Activated T-cell treated with anti-CD3 and anti-CD28 coated beads for 24 hours (primary cell): ENCODE results near the gene PACRG.
"Not testable (repeated sequence)": the region's sequence is repeated elsewhere in the genome, so short reads cannot be mapped to it uniquely, and the experiment has no call there.

Experiments
- DNase-seq: peaks from one replicate; pipeline ENCODE4 v3.0.0-alpha.2; 2020; ENCODE audit warnings: low read depth

Gene PACRG

DNA sequence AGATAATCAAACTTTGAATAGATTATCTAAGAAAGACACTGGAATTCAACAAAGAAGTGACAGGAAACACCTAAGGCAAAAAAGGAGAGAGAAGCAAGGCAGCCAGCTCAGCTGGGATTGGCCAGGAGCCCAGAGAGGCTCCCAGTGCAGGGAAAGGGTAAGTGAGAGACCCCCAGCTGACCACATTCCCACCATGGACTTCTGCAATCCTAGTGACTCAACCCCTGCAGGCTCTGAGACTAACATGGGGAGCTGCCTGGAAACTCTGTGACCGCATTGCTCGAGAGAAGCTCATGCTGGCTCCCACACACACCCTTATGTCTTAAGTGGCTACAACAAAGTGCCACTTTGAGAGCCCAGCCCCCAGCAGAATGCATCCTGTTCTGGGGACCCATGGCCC, 215.1 kb downstream of the PACRG start:
- DNase-seq = no peak

DNA sequence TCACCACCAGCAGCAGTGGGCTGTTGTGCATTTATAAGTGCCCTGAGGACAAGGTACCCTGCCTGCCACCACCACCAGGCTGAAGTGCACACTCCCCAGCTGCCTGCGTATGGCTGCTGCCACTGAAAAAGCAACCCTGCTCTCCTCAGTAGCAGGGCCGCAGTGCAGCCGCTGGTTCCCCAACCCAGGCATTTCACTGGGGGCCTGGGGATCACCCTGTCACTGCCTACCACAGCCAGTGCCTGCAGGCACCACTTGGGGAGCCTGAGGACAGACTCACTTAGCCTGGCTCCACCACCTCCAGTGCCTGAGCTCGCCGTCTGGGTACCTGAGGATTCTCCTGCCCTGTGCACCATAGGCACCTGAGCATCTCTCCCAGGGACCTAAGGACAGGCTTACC, 215.6 kb downstream of the PACRG start:
- DNase-seq = no peak

DNA sequence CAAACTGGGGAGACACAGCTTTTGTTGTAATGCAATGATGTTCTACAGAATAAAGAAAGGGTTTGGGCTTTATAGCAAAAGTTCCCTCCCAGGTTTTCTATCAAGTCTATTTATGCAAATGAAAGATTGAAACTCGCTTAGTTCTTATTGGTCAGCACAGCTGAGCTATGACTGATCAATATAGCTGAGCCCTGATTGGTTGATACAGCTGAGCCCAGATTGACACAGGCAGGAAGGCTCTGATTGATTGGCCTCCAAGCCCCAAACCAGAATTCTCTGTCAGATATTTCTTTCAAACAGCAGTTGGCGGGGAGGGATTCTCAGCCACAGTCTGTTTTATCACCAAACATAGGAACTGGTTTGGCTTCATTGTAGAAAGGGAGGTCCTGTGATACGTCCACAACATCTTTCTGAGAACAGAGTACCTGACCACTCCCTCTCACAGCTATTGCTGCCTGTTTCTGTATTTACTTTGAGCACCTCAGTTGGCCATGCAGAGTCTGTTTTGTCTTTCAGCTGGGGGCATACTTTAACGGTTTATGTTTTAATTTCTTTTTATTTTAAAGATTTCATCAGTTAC, 223.5 kb downstream of the PACRG start:
- DNase-seq = no peak

DNA sequence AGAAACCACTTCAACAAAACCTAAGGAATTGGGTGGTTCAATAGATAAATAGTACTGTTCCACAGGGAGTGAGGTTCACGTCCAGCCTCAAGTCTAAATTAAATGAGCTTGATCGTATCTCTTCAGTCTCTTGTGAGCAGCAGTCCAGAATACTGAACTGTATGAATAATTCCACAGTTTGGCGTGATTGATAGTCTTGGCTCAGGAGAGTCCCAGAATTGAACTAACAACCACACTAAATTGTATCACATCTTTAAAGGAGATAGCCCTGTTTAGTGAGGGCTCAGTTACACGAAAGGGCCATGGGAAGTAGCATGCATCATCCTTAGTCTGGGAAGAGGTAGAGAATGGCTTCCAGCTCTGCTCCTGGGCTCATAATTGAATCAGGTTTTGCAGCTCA, 224.6 kb downstream of the PACRG start:
- DNase-seq = no peak

DNA sequence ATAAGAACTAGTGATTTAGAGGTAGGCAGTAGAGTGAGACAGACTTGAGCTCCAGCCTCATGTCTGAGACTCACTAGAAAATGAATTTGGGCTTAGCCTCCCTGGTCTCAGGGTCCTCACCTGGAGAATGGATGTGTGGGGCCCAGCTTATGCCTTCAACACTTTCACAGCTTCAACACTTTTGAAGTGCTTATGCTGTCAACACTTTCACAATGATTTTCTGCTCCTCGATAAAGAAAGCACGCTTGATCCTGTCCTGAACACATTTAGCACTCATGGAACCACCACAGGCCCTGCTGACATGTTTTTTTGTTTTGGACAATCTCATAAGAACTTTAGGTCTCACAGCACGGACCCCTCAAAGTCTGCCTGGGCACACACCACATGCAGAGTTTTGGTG, 229.3 kb downstream of the PACRG start:
- no peak for DNase-seq

DNA sequence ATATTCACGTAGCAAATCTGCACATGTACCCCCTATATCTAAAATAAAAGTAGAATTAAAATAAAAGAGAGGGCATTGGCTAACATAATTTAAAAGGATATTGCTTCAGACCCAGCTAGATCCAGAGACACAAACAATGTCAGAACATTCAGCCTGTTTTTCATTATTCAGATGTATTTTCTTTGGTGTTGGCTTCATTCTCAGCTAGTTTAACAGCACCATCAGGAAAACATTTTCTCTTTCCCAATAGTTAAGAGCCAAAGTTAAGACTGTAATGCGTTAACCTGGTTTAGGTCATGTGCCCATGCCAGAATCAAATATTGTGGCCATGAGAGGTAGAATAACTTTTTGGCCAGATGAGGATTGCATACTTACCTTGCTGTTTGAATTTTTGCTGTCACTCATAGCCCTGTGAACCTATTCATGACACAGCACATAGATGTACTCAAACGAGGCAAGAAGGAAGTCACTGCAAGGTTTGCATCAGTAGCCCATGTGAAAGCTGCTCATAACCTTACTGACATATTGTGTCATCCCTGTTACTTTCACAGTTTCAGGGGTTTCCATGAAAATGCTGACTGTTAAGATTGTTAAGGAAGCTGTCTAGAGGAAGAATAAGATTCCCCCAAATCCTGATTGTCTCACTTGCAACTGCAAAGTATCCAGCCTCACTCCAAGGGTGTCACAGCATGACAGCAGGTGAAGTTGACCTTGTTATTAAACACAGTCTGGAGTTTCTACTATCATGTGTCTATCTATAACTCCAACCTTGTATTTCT, 233.1 kb downstream of the PACRG start:
- DNase-seq = no peak

DNA sequence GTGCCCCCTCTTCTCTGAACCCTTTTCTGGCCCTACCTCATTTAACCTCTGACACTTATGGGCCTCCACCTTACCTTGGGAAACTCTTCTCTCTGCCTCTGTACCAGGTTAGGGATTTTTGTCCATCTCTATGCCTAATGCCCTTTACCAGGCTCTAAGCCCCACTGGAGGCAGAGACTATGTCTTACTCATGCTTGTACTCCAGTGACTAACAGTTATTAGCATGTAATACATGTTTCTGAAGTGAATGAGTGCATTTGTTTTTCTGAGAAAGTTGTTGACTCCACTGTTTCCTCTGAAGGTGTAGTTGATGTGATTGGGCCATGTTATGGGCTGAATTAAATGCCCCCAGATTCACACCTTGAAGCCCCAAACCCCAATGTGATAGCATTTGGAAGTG, 234.3 kb downstream of the PACRG start:
- DNase-seq = no peak

DNA sequence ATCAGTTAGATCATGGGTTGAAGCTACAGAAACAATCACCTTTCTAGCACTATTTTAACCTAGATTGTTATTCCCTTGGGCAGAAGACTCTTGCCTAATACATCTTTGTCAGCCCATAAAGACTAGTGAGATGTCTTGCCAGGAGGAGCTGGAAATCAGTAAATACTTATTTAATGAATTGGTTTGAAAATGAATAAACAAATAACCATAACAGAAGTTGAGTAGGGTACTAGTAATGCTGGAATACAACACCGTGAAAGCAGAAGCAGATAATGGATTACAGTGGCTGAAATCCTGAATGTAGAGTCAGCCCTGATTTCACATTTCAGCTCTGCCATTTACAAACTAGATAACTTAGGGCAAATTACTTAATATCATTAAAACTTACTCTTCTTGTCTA, 236.1 kb downstream of the PACRG start:
- DNase-seq = no peak

DNA sequence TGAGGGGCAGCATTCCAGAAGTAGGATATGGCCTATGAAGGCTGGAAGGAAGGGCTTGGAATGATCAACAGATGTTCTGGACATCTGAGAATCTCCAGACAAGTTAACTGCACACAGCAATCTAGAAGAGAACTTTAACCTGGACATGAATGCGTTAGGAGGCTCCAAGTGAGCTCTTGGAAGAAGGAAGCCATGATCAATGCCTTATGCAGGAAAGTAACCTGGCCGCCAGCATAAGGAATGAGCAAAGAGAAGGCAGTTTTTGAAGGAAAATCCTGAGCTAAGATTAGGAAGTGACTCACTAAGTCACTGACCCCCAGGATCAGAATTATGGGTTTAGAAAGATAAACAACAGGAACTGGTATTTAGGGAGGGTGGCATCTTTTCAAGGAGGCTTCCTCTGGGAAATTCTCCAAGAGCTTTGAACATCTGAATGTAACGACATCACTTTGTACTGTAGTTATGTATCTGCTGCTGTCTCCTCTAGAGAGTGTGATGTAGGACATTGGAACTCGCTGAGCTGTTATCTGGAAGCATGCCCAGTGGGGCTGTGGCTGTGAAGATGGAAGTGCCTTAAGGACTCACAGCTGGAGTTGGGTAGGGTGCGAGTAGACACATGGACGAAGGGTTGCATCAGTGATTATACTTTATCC, 236.8 kb downstream of the PACRG start:
- no peak for DNase-seq

DNA sequence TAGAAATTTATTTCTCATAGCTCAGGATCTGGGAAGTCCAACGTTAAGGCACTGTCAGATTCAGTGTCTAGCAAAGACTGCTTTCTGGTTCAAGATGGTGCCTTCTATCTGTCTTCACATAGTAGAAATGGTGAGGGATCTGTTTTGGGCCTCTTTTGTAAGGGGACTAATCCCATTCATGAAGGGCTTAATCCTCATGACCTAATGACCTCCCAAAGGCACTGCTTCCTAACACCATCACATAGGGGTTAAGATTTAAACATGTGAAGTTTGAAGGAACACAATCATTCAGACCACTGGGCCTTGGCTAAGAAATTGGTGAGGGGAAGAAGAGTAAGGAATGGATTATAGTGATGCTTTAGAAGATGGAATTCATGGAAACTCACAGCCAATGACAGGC, 237.6 kb downstream of the PACRG start:
- no peak for DNase-seq

DNA sequence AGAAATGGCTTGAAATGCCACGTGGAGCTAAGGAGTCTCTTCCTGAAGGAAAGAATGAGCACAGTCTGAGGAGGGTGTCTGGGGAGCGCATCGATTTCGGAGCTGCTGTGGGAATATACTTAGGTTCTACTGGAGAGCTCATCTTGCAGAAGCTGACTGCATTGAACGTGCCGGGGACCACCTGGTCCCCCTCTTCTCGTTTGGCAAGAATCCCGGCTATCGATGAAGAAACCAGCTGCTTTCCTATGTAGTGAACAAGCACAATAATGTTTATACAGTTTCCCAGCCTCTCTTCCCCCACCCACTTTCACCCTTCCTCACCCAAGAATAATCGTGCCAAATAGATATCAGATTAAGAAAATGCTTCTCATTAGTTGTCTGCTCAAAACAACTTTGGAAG, 242.5 kb downstream of the PACRG start:
- no peak for DNase-seq

DNA sequence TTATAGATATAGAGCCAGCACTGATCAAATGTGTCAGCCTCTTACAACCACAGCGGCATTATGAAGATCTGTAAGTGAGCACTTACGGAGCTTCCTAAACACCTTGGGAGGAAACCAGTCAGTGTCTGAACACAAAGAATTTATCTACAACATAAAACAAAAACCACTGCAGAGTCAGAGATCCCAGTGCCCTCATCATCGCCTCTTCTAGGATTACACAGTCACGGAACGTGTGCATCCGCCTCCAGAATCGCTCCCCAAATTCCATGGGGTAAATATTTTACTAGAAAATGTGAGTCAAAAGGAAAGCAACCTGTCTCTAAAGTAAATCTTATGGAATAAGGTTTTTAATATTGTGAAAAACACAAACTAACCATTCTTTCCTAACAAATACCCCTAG, 243.6 kb downstream of the PACRG start:
- DNase-seq = no peak

DNA sequence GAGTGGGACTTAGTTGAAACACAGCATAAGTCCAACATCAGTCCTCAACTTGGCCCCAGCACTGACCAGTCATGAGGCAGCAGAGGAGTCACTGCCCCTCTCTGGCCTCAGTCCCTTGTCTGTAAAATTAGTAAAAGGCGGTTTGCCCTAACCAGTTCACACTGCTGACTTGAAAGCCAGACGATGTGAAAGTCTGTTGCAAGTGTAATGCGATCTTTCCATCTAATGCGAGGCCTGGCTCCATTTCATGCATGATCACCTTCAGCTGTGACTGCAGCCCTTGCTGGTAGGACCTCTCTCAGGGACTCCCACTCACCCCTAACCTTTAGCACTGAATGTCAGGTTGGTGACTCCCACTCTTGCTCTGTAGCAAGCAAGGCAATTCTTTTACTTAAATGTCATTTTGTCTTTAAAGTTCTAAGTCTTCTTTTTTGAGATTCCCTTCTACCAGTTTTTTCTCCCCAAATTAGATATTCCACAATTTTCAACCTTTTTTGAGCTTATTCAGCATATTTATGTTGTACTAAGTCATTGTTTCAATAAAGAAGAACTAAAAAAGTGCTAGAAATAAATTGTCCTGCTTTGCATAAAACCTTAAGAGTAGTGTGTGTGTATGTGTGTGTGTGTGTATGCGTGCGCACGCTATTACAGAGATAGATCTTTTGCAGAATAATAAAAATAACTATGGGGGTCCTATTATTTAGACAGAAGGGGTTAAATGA, 245.5 kb downstream of the PACRG start:
- DNase-seq = no peak

DNA sequence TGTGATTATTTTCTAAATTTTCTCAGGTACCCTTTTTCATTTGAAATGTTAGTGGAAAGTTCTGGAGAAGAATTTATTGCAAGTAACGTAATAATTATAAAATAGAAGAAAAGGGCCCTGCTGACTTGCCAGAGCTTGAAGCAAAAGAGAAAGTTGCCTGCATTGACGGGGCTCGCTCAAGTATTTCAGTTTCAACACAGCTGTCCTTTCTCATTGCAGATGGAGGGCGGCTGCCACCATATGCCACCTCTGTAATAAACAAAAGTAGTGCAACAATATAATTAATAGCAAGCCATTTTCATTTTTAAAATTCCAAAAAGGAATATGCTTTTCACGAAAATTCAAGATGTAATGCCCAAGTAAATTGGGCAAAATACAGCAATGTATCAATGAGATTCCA, 246.2 kb downstream of the PACRG start:
- no peak for DNase-seq

DNA sequence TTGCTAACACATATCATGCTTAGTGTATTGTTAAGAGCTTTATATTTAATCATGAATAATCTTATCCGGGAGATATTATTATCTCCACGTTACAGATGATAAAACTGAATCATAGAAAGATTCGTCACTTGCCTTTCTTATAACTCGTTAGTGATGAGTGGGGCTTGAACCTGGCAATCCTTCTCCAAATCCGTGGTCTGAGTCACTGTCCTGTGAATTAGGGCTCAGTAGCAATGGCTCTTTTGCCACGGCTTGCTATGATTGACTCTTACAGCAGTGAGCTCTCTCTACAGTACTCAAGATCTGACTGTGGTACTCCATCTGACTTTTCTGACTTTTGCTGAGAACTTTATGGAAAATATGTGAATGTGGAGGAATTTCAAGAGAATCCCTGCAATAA, 246.9 kb downstream of the PACRG start:
- no peak for DNase-seq

DNA sequence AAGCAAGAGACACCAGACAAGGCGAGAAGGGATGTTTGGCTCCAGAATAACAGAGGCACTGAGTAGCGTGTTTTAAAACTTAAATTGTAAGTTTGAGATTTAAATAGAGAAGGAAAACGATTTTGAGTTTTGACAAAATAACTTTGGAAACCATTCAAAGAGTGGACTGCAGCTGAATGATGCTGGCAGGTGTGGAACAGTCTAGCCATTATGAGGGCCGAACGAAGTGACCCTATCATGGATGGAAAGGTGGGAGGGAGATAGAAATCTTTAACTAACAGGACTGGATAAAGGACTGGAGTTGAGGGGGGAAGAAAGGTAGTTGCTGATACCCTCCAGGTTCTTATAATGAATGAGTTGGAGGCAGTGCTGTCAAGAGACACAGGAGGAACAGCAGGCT, 248.4 kb downstream of the PACRG start:
- DNase-seq = no peak

DNA sequence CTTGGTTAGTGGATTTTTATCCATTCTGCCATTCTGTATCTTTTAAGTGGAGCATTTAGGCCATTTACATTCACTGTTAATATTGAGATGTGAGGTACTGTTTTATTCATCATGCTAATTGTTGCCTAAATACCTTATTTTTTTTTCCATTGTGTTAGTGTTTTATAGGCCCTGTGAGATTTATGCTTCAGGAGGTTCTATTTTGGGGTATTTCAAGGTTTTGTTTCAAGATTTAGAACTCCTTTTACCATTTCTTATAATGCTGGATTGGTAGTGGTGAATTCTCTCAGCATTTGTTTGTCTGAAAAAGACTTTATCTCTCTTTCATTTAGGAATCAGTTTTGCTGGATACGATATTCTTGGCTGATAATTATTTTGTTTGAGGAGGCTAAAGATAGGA, 255.5 kb downstream of the PACRG start:
- not testable (repeated sequence) for DNase-seq

DNA sequence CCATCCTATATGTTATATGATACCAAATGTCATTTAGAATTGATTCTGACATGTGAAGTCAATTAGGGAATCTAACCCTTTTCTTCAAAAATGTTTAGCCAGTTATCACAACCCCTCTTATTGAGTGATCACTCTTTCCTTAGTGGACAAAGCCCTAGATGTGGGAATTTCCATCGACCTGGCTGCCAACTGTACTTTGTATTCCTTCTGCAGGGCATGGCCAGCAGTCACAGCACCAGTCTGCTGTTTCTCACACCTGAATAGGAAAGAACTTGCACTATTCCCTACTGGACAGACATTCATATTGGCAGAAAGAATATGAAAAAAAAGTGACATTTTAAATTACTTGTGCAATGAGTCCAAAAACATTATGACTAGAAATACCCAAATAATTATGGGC, 271.0 kb downstream of the PACRG start:
- no peak for DNase-seq

DNA sequence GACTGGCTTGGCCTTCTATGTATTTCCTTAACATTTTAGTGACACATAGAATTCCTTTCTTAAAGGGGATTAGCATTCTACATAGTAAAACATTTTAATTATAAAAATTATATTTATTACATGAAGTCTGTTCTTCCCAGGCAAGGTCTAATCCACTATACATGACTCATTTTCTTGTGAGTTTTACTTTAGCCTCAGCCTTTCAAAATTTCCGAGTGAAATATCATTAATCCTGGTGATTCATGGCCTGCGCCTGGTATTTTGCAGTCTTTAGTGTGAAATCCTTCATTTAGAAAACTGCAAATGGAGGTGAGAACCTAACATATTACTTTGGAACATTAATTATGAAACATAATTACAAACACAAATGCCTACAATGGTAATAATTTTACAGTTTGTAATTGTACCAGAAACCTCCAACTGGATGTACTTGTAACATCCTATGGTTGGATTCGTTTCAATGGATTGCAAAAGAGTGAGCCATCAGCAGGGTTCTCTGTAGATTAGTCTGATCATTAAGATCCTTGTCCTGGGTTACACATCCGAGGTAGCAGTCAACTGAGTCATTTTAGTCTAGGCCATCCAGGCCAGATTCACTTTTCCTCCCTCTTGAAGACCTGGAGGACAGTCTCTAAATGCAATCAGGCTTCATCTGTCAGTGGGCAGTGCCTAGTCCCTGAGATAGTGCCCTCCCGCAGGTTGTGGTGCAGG, 272.0 kb downstream of the PACRG start:
- DNase-seq = no peak

DNA sequence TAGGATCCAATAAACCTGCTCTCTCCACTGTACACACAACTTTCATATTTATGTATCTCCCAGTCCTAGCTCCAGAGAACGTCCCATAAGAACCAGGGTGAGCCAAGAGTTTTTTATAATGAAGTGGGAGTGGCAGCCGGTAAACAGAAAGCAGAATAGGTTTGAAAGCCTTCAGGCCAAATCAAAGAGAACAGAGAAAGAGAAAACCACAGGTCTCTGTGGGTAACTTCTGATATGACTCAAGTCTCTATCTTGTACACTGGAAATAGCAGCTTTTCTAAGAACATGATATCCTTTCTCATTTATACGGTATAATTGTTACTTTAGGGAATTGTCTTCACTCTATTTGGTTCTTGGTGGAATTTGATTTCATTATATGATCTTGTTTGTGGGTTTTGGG, 273.6 kb downstream of the PACRG start:
- no peak for DNase-seq

DNA sequence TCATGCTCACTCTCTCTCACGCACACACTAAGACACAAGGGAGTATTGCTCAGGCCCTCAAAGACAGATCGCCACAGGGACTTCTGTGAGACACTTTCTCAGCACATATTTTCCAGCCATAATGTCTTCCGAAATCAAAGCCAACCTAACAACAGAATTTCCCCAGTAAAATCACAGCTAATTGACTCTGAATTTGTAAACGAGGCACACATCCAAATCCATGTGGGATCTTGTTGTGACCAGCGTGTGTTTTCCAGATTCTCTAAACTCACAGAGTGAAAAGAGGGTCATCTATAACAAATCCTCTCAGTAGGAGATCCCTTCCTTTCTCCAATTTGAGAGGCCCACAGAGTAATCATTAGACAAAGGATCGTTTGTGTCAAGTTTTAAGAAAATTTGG, 280.4 kb downstream of the PACRG start:
- no peak for DNase-seq

DNA sequence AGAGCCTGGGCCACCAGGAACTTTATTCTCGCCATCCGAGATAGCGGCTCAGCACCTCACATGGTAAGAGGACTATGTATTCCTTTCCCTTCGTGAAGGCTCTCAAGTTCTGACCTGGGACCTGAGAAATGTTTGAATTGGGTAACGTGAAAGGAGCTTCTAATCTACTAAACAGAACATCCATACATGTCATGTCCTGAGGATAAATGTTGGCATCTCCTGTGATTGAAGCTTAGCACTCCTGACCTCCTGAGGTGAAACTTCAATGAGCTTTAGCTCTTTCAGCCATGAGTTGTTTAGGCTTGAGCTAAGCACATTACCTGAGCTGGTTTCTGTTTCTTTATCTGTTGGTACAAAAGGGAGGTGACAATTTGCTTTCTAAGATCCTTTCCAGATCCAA, 280.9 kb downstream of the PACRG start:
- no peak for DNase-seq
